K562 (cell line): Measurements from ENCODE around the gene ZFP62. TPM values are rescaled to one million over a fixed set of nuclear protein-coding genes. Genes with fewer than 3 reads are reported as not detected.

Experiments
- ARHGAP35 ChIP-seq: fragments of 450-650 bp; IDR thresholded peaks from 2 replicates; pipeline ENCODE4 v1.6.1; 2018; ENCODE audit not compliant: partially characterized antibody
- DNMT1 ChIP-seq: fragments of 450-650 bp; IDR thresholded peaks from 2 replicates; pipeline ENCODE4 v1.6.1; 2016; ENCODE audit warnings: antibody characterized with exemption, mild to moderate bottlenecking
- E2F3 ChIP-seq: fragments of 250-450 bp; sonication (Bioruptor Pico); IDR thresholded peaks from 2 replicates; pipeline ENCODE4 v1.4.0; 2020; ENCODE audit warnings: mild to moderate bottlenecking
- EP300 ChIP-seq: IDR thresholded peaks from 2 replicates; pipeline ENCODE4 v1.6.1; 2012; ENCODE audit warnings: low read length, improper control_type of control experiment
- HEY1 ChIP-seq: fragments of 250-450 bp; sonication (Bioruptor Pico); IDR thresholded peaks from 2 replicates; pipeline ENCODE4 v1.5.0; 2020; ENCODE audit warnings: mild to moderate bottlenecking, moderate library complexity, borderline replicate concordance
- IFI16 ChIP-seq: fragments of 250-450 bp; sonication (Bioruptor Pico); IDR thresholded peaks from 2 replicates; pipeline ENCODE4 v2.1.2; 2022; ENCODE audit warnings: mild to moderate bottlenecking, inconsistent platforms
- MXI1 ChIP-seq: IDR thresholded peaks from 2 replicates; pipeline ENCODE4 v1.6.1; 2011; ENCODE audit warnings: low read depth, mild to moderate bottlenecking, improper control_type of control experiment, low read length
- NR2C2 ChIP-seq, 2 experiments: fragments of 200-800 bp in 1 of 2; sonication (Bioruptor generic) in 1 of 2; sonication (generic) in 1 of 2; formaldehyde crosslinking in 1 of 2; IDR thresholded peaks; 2 replicates each; pipeline versions ENCODE4 v1.6.1 to v1.8.0; 2016 to 2022; ENCODE audit warnings: mild to moderate bottlenecking in 1 of 2, missing compliant biosample characterization in 1 of 2, missing genetic modification characterization in 1 of 2, missing genetic modification reagents in 1 of 2
- POLR2H ChIP-seq: IDR thresholded peaks from 2 replicates; pipeline ENCODE4 v1.6.1; 2016; ENCODE audit warnings: missing genetic modification characterization, low read depth, mild to moderate bottlenecking, control low read depth, missing compliant biosample characterization, moderate library complexity
- RNF219 ChIP-seq: fragments of 250-450 bp; sonication (Bioruptor Pico); IDR thresholded peaks from 2 replicates; pipeline ENCODE4 v1.5.0; 2022; ENCODE audit warnings: mild to moderate bottlenecking
- SNIP1 ChIP-seq: fragments of 450-650 bp; IDR thresholded peaks from 2 replicates; pipeline ENCODE4 v1.7.1; 2017; ENCODE audit warnings: low read depth, mild to moderate bottlenecking
- SRSF7 ChIP-seq: fragments of 200-400 bp; formaldehyde crosslinking; optimal IDR thresholded peaks from 2 replicates; pipeline ENCODE3; 2017; ENCODE audit warnings: mild to moderate bottlenecking, low read depth, low read length
- TAF7 ChIP-seq: fragments of 450-650 bp; IDR thresholded peaks from 2 replicates; pipeline ENCODE4 v1.6.1; 2016; ENCODE audit warnings: missing genetic modification characterization, missing compliant biosample characterization
- TEAD1 ChIP-seq, 2 experiments: fragments of 450-650 bp in 1 of 2; sonication (generic) in 1 of 2; formaldehyde crosslinking; IDR thresholded peaks; 2 replicates each; pipeline versions ENCODE4 v1.4.0 to v1.8.0; 2020 to 2022; ENCODE audit warnings: mild to moderate bottlenecking in 2 of 2, missing genetic modification reagents in 1 of 2
- ZFP36 ChIP-seq: fragments of 150-350 bp; IDR thresholded peaks from 2 replicates; pipeline ENCODE4 v1.6.1; 2018; ENCODE audit warnings: low read length, low read depth; ENCODE audit not compliant: partially characterized antibody
- ZFP91 ChIP-seq: sonication (generic); formaldehyde crosslinking; IDR thresholded peaks from 2 replicates; pipeline ENCODE4 v1.8.0; 2022; ENCODE audit warnings: mild to moderate bottlenecking, missing genetic modification reagents
- ZKSCAN1 ChIP-seq: fragments of 150-350 bp; IDR thresholded peaks from 2 replicates; pipeline ENCODE4 v1.6.1; 2016; ENCODE audit warnings: low read depth, low read length
- ZNF280A ChIP-seq: fragments of 450-650 bp; IDR thresholded peaks from 2 replicates; pipeline ENCODE4 v1.6.1; 2018; ENCODE audit warnings: mild to moderate bottlenecking, low read depth; ENCODE audit not compliant: partially characterized antibody
- ZNF311 ChIP-seq: fragments of 250-450 bp; sonication (Bioruptor Pico); IDR thresholded peaks from 2 replicates; pipeline ENCODE4 v1.4.0; 2020; ENCODE audit warnings: mild to moderate bottlenecking, moderate library complexity
- ZNF408 ChIP-seq: fragments of 250-450 bp; sonication (Bioruptor Pico); IDR thresholded peaks from 2 replicates; pipeline ENCODE4 v1.4.0; 2020; ENCODE audit warnings: low read depth, mild to moderate bottlenecking, moderate library complexity
- ZNF444 ChIP-seq: fragments of 250-450 bp; sonication (Bioruptor Pico); IDR thresholded peaks from 2 replicates; pipeline ENCODE4 v1.4.0; 2020; ENCODE audit warnings: mild to moderate bottlenecking, moderate library complexity
- ZNF586 ChIP-seq: fragments of 450-650 bp; formaldehyde crosslinking; conservative IDR thresholded peaks from 2 replicates; pipeline ENCODE4 v1.4.0; 2020; ENCODE audit warnings: mild to moderate bottlenecking, moderate library complexity
- polyA plus RNA-seq, 8 experiments: library from polyadenylated mRNA; depleted of rRNA in 4 of 8; stranded (reverse) in 5 of 8; unstranded in 3 of 8; fragments of >200 nt; fragmentation: Nextera tagmentation in 2 of 8; fragmentation: Illumina TruSeq in 1 of 8; extraction: Ambion mirVana in 2 of 8; extraction: Trizol in 1 of 8; gene quantifications; 2 replicates each; pipeline versions ENCODE4 v1.2.1 to v1.2.3, GENCODE V29; 2011 to 2014; ENCODE audit warnings: inconsistent platforms in 1 of 8, missing spikeins in 1 of 8
- total RNA-seq, 7 experiments: library from RNA; depleted of rRNA in 6 of 7; stranded (reverse); fragments of >200 nt in 6 of 7; fragmentation: Illumina TruSeq in 2 of 7; extraction: Trizol in 2 of 7; gene quantifications; 2 replicates each; pipeline versions ENCODE4 v1.2.1 to v1.2.3, GENCODE V29; 2011 to 2021; ENCODE audit warnings: low replicate concordance in 1 of 7

Gene ZFP62
- total and polyA plus RNA-seq, 9 of the 15 experiments (the other 6 are each of a cell fraction or from before 2014, with no cell fraction given), result 12.2 to 37.5 (median 25.0) TPM

- TF ChIP-seq ZNF586 (CRISPR knock-in tag), result no peak
- peak in 1 of 2 experiments; percentile 58; a peak in 1 of 4 replicates for TF ChIP-seq TEAD1 (CRISPR knock-in tag; IDR thresholded peaks at IDR 0.05)
- 0 out of 2 replicates have a peak, but pooled peaks have one; percentile 28 for TF ChIP-seq MXI1
- no peak for TF ChIP-seq HEY1
- no peak for TF ChIP-seq SRSF7
- 0 out of 2 replicates have a peak, but pooled peaks have one; percentile 12 for TF ChIP-seq NR2C2 (CRISPR knock-in tag; IDR thresholded peaks at IDR 0.05)
- TF ChIP-seq NR2C2 (tag; IDR thresholded peaks at IDR 0.05), result 0 out of 2 replicates have a peak, but pooled peaks have one; percentile 15
- TF ChIP-seq EP300, result 0 out of 2 replicates have a peak, but pooled peaks have one; percentile 32
- no peak for TF ChIP-seq IFI16 (CRISPR knock-in tag)
- no peak for TF ChIP-seq ZNF408 (CRISPR knock-in tag)
- TF ChIP-seq ZFP91 (CRISPR knock-in tag), result no peak
- TF ChIP-seq TAF7 (tag), result no peak
- TF ChIP-seq RNF219 (CRISPR knock-in tag), result no peak
- no peak for TF ChIP-seq DNMT1
- TF ChIP-seq ZFP36, result no peak
- TF ChIP-seq E2F3 (CRISPR knock-in tag), result no peak
- no peak for TF ChIP-seq SNIP1
- TF ChIP-seq ARHGAP35, result no peak
- no peak for TF ChIP-seq POLR2H (tag)
- TF ChIP-seq ZNF444, result no peak
- TF ChIP-seq ZNF280A, result no peak
- no peak for TF ChIP-seq ZNF311 (CRISPR knock-in tag)
- TF ChIP-seq ZKSCAN1, result no peak
Observed at GRCh38 chr5:180803181-180804128, 57.6 kb downstream of the ZFP62 start (continued).
